HL-60 (cell line): ENCODE data around the gene SP140.

ENCODE experiments used
- DNase-seq, 2 experiments: peaks; one replicate each; pipeline ENCODE4 v3.0.0-alpha.2; 2010 to 2020; ENCODE audit warnings: low read depth in 1 of 2, low spot score in 1 of 2
- H3K27ac ChIP-seq: fragments of 250-450 bp; sonication (Bioruptor Pico); replicated peaks from 2 replicates; pipeline ENCODE4 v1.5.1; 2020; ENCODE audit warnings: mild to moderate bottlenecking, moderate library complexity
- H3K27me3 ChIP-seq: fragments of 250-450 bp; sonication (Bioruptor Pico); 2 replicates; pipeline ENCODE4 v1.5.1; 2021; ENCODE audit warnings: mild to moderate bottlenecking, moderate library complexity; ENCODE audit not compliant: insufficient read depth, poor library complexity, severe bottlenecking
- H3K4me3 ChIP-seq: replicated peaks from 2 replicates; pipeline ENCODE4 v1.5.1; 2011; ENCODE audit warnings: mild to moderate bottlenecking, control low read depth, low read length; ENCODE audit not compliant: insufficient read depth
- GABPA ChIP-seq: IDR thresholded peaks from 2 replicates; pipeline ENCODE4 v1.6.1; 2012; ENCODE audit warnings: low read depth
- POLR2AphosphoS5 ChIP-seq: IDR thresholded peaks from 2 replicates; pipeline ENCODE4 v1.6.1; 2012; ENCODE audit warnings: low read depth
- SPI1 ChIP-seq: IDR thresholded peaks from 2 replicates; pipeline ENCODE4 v1.6.1; 2012; ENCODE audit warnings: low read depth, mild to moderate bottlenecking, borderline replicate concordance
- TF ChIP-seq, protein P1 (sequence below): IDR thresholded peaks from 2 replicates; pipeline ENCODE4 v1.6.1; 2012; ENCODE audit warnings: low read depth; ENCODE audit not compliant: insufficient replicate concordance
- TF ChIP-seq, protein P2 (sequence below): IDR thresholded peaks from one replicate; pipeline ENCODE4 v1.5.1; 2011; ENCODE audit warnings: low read length, control low read depth, inconsistent platforms; ENCODE audit not compliant: insufficient read depth

SP140 gene

GRCh38 chr2:230326453-230327417, 101.2 kb downstream of the SP140 start, which contains the start of gene SP140L:
Gene SP140L, plus strand, starts transcription at chr2:230327193. Its CDS starts 77 bp downstream, at chr2:230327270.
- peak in 1 of 2 experiments; percentile 83 for DNase-seq
- peak within 1 kb of the TSS; percentile 82 for H3K27ac ChIP-seq
- TF ChIP-seq SPI1 (peak; percentile 31; the same call in 1 of the 2 replicates), GABPA (peak; percentile 82), POLR2AphosphoS5 (peak; percentile 62; the same call in 1 of the 2 replicates)
- TF ChIP-seq, protein P1, sequence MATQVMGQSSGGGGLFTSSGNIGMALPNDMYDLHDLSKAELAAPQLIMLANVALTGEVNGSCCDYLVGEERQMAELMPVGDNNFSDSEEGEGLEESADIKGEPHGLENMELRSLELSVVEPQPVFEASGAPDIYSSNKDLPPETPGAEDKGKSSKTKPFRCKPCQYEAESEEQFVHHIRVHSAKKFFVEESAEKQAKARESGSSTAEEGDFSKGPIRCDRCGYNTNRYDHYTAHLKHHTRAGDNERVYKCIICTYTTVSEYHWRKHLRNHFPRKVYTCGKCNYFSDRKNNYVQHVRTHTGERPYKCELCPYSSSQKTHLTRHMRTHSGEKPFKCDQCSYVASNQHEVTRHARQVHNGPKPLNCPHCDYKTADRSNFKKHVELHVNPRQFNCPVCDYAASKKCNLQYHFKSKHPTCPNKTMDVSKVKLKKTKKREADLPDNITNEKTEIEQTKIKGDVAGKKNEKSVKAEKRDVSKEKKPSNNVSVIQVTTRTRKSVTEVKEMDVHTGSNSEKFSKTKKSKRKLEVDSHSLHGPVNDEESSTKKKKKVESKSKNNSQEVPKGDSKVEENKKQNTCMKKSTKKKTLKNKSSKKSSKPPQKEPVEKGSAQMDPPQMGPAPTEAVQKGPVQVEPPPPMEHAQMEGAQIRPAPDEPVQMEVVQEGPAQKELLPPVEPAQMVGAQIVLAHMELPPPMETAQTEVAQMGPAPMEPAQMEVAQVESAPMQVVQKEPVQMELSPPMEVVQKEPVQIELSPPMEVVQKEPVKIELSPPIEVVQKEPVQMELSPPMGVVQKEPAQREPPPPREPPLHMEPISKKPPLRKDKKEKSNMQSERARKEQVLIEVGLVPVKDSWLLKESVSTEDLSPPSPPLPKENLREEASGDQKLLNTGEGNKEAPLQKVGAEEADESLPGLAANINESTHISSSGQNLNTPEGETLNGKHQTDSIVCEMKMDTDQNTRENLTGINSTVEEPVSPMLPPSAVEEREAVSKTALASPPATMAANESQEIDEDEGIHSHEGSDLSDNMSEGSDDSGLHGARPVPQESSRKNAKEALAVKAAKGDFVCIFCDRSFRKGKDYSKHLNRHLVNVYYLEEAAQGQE: peak; percentile 51
- TF ChIP-seq, protein P2, sequence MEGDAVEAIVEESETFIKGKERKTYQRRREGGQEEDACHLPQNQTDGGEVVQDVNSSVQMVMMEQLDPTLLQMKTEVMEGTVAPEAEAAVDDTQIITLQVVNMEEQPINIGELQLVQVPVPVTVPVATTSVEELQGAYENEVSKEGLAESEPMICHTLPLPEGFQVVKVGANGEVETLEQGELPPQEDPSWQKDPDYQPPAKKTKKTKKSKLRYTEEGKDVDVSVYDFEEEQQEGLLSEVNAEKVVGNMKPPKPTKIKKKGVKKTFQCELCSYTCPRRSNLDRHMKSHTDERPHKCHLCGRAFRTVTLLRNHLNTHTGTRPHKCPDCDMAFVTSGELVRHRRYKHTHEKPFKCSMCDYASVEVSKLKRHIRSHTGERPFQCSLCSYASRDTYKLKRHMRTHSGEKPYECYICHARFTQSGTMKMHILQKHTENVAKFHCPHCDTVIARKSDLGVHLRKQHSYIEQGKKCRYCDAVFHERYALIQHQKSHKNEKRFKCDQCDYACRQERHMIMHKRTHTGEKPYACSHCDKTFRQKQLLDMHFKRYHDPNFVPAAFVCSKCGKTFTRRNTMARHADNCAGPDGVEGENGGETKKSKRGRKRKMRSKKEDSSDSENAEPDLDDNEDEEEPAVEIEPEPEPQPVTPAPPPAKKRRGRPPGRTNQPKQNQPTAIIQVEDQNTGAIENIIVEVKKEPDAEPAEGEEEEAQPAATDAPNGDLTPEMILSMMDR: no peak

GRCh38 chr2:230327418-230328154, 102.0 kb downstream of the SP140 start:
- H3K27ac ChIP-seq: peak overlapping the region; percentile 82
- H3K27me3 ChIP-seq: no peaks in the 10 kb centered on the region
- peak overlapping the region; percentile 47 for H3K4me3 ChIP-seq
- peak in 1 of 2 experiments; percentile 59 for DNase-seq
- TF ChIP-seq POLR2AphosphoS5 (no peak; the same call in 1 of the 2 replicates), SPI1 (peak; percentile 74; the same call in 1 of the 2 replicates)

More at GRCh38 chr2:230326453-230327417, 101.2 kb downstream of the SP140 start, which contains the start of gene SP140L:
- Histone ChIP-seq H3K4me3 (peak within 1 kb of the TSS; percentile 47), H3K27me3 (no peaks in the 10 kb centered on the region)

- no peak for DNase-seq
- H3K27ac ChIP-seq: peak overlapping the region; percentile 82
- H3K4me3 ChIP-seq: no peak overlapping the region
These were observed 102.6 kb downstream of the SP140 start for GRCh38 chr2:230328155-230328458.

GRCh38 chr2:230329946-230330605, 104.5 kb downstream of the SP140 start:
- TF ChIP-seq, protein P2: no peak
- TF ChIP-seq, protein P1: no peak
- no peak for TF ChIP-seq SPI1
- no peak for TF ChIP-seq GABPA
- no peak for TF ChIP-seq POLR2AphosphoS5
- DNase-seq: no peak
- Histone ChIP-seq H3K27ac (no peak overlapping the region), H3K4me3 (no peak overlapping the region), H3K27me3 (no peaks in the 10 kb centered on the region)

More at GRCh38 chr2:230328155-230328458, 102.6 kb downstream of the SP140 start:
- no peaks in the 10 kb centered on the region for H3K27me3 ChIP-seq
- TF ChIP-seq SPI1 (no peak), GABPA (no peak)
